Epithelial cell of proximal tubule (primary cell): ENCODE data around the gene FRMD1. TPM values are rescaled to one million over a fixed set of nuclear protein-coding genes. Genes with fewer than 3 reads are reported as not detected.

ENCODE experiments used
- DNase-seq: peaks from one replicate; pipeline ENCODE4 v3.0.0-alpha.2; 2011; ENCODE audit warnings: low read depth
- H3K4me3 ChIP-seq: 2 replicates; pipeline ENCODE4 v1.5.1; 2011; ENCODE audit warnings: low read depth, mild to moderate bottlenecking, low read length
- CTCF ChIP-seq: conservative IDR thresholded peaks from 2 replicates; pipeline ENCODE4 v1.5.1; 2012; ENCODE audit warnings: low read depth, mild to moderate bottlenecking, low read length
- total RNA-seq: library from RNA; depleted of rRNA; stranded (reverse); fragments of >200 nt; gene quantifications from 2 replicates; pipeline ENCODE4 v1.2.3, GENCODE V29; 2015

FRMD1 gene
- total RNA-seq, 1 donor from 2014 or later = not detected

GRCh38 chr6:168105813-168106632, 27.0 kb upstream of the FRMD1 start:
- DNase-seq = no peak
- no peak overlapping the region for H3K4me3 ChIP-seq
- no peak for TF ChIP-seq CTCF

DNA sequence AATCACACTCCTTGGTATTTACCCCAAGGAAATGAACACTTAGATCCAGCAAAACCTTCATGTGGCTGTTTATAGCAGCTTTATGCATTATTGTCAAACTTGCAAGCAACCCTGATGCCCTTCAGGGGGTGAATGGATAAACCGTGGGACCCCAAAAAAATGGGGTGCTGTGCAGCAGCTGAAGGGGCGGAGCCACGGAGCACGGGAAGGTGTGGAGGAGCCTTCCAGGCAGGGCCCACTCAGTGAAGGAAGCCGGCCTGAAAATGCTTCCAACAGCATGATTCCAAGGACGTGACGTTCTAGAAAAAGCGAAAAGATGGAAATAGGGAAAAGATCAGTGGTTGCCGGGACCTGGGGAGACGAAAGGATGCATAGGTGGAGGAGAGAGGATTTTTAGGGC, 25.6 kb upstream of the FRMD1 start:
- no peak overlapping the region for H3K4me3 ChIP-seq
- no peak for TF ChIP-seq CTCF
- DNase-seq = no peak

- no peak for DNase-seq
- TF ChIP-seq CTCF = no peak
- H3K4me3 ChIP-seq = no peak overlapping the region
These were observed 24.2 kb upstream of the FRMD1 start for GRCh38 chr6:168103050-168103830.

- no peak overlapping the region for H3K4me3 ChIP-seq
- no peak for DNase-seq
- TF ChIP-seq CTCF = no peak
These were observed 23.4 kb upstream of the FRMD1 start for GRCh38 chr6:168102315-168102985.

DNA sequence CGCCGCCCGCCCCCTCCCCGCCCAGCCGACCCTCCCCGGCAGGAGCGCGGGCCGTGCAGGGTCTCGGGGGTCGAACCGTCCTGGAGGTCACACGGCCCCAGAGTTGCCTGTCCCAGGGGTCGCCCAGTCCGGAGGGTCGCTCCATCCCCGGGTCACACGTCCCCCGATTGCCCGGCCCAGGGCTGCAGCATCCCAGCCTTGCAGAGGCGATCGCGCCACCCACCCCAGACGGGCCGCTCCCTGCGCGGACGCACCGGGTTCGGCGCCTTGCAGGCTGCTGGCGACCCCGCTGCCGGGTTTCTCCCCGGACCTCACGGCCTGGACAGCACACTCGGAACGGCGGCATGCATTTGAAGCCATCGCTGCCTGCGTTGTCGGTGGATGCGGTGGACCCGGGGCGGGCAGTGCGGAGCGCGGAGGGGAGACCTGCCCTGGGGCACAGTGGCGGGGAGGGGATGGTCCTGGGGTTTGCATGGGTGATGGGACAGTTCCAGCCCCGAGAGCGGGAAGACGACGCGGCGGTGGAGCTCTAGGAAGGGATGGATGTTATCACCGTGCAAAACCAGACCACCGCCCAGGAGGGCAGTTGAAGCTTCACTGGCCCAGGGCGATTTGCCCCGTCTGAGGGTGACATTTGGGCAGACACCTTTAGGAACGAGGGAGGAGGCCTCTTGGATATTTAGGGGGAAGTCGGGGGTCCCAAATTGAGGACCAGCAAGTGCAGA, 22.7 kb upstream of the FRMD1 start:
- no peak overlapping the region for H3K4me3 ChIP-seq
- no peak for TF ChIP-seq CTCF

DNA sequence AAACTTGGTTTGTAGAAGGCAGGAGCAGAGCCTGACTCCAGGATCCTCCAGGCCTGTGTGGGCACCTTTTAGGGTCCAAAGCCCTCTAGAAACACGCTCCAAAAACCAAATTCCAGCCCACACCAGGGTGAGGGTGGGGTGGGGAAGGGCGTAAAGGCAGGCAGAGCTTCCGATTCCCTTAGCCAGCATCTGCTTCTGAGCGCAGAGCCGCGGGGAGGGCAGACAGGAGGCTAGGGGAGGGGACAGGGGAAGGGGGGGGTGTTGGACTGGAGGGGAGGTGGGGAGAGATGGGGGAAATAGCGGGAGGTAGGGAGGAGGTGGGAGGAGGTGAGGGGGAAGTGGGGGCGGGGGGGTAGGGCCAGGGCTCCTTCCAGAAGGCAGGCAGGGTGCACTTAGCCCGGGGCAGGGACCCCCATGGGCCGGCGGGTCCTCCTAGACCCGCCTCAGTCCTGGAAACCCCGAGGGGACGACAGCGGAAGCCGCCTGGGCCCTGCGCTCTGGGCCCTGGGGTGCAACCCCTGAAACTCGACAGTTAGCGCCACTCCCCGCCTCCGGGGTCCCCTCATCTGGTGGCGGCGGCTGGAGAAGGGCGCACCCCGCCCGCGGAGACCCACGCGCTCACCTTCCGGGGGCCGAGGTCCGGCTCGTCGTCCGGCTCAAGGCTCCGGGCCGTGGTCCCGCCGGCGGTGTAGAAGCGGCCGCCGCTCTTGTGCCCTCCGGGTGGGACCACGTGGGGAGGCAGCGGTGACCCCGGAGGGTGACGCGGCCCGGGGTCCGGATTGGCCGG, 22.0 kb upstream of the FRMD1 start:
- no peak for DNase-seq
- no peak for TF ChIP-seq CTCF
- H3K4me3 ChIP-seq = no peak overlapping the region

More for the DNA sequence above, 22.7 kb upstream of the FRMD1 start:
- no peak for DNase-seq
